Spinal cord (tissue), 10 donors: ENCODE measurements around the gene SFXN3. TPM values are rescaled to one million over a fixed set of nuclear protein-coding genes. Genes with fewer than 3 reads are reported as not detected.

Experiments
- DNase-seq, 6 donors: peaks; one replicate each; pipeline versions ENCODE4 v3.0.0 to v3.0.0-alpha.2; 2013 to 2015; ENCODE audit warnings: low spot score in 6 of 6, low read depth in 4 of 6
- H3K27ac ChIP-seq: one replicate; pipeline ENCODE4 v1.5.1; 2013; ENCODE audit warnings: low read depth, low read length, control low read depth
- H3K27me3 ChIP-seq: one replicate; pipeline ENCODE4 v1.6.1; 2013; ENCODE audit warnings: low read length; ENCODE audit not compliant: control insufficient read depth, insufficient read depth
- H3K36me3 ChIP-seq: one replicate; pipeline ENCODE4 v1.6.1; 2013; ENCODE audit warnings: low read length; ENCODE audit not compliant: control insufficient read depth, insufficient read depth
- H3K4me1 ChIP-seq: one replicate; pipeline ENCODE4 v1.6.1; 2013; ENCODE audit warnings: low read length; ENCODE audit not compliant: control insufficient read depth, insufficient read depth
- H3K4me3 ChIP-seq: one replicate; pipeline ENCODE4 v1.5.1; 2013; ENCODE audit warnings: low read depth, low read length, control low read depth
- H3K9me3 ChIP-seq: one replicate; pipeline ENCODE4 v1.6.1; 2013; ENCODE audit warnings: low read length; ENCODE audit not compliant: control insufficient read depth, insufficient read depth
- WGBS: methylation state at CpG from one replicate; pipeline ENCODE4 v1.1.5; 2013; ENCODE audit warnings: missing lambda C conversion rate; ENCODE audit not compliant: insufficient coverage; 5-methylcytosine and 5-hydroxymethylcytosine counted together
- polyA plus RNA-seq, 2 donors: library from polyadenylated mRNA; unstranded; fragments of 120-200 nt; gene quantifications; one replicate each; pipeline ENCODE4 v1.2.1, GENCODE V29; 2013; ENCODE audit not compliant: insufficient read length in 2 of 2
- total RNA-seq, 2 donors: library from RNA; depleted of rRNA in 1 of 2; stranded (reverse); fragments of 120-200 nt in 1 of 2; fragments of >200 nt in 1 of 2; gene quantifications; one replicate each; pipeline versions ENCODE4 v1.2.3 to v1.2.4, GENCODE V29; 2013 to 2014
- donor health status: healthy.

Gene SFXN3
- total and polyA plus RNA-seq, 4 donors, result 27.1 to 55.8 (median 44.0) TPM

DNA sequence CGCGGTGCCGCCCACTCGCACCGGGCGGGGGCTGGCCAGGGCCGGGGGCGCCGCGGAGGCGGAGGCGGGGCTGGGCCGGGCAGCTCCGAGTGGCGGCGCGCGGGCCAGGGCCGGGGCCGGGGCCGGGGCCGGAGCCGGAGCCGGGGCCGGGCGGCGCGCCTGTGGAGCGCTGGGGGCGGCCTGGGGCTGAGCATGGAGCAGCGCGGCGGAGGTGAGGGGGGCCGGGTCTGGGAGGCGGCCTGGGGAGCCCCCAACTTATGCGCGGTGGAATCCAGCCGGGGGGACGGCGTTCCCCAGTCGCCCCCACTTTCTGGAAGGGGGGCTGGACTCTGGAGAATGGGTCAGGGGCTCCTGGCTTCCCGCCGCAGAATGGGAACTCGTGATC lies 31.3 kb upstream of the SFXN3 start, which contains the start of gene LZTS2:
Gene LZTS2, plus strand, starts transcription at position 67 of the 385 bp plus-strand sequence. CDS start 2,731 bp downstream, outside the sequence.
- Histone ChIP-seq H3K4me1 (peaks cover 58% of the 10 kb centered on the region), H3K27me3 (peaks cover 7% of the 10 kb centered on the region), H3K27ac (peak within 1 kb of the TSS; percentile 97), H3K4me3 (peak within 1 kb of the TSS; percentile 79), H3K36me3 (peaks cover 28% of the 10 kb centered on the region), H3K9me3 (no peaks in the 10 kb centered on the region)
- peak in 1 of 6 donors; percentile 69 for DNase-seq
- under 1% methylated on average over 41 of the region's 44 CpGs for WGBS

DNA sequence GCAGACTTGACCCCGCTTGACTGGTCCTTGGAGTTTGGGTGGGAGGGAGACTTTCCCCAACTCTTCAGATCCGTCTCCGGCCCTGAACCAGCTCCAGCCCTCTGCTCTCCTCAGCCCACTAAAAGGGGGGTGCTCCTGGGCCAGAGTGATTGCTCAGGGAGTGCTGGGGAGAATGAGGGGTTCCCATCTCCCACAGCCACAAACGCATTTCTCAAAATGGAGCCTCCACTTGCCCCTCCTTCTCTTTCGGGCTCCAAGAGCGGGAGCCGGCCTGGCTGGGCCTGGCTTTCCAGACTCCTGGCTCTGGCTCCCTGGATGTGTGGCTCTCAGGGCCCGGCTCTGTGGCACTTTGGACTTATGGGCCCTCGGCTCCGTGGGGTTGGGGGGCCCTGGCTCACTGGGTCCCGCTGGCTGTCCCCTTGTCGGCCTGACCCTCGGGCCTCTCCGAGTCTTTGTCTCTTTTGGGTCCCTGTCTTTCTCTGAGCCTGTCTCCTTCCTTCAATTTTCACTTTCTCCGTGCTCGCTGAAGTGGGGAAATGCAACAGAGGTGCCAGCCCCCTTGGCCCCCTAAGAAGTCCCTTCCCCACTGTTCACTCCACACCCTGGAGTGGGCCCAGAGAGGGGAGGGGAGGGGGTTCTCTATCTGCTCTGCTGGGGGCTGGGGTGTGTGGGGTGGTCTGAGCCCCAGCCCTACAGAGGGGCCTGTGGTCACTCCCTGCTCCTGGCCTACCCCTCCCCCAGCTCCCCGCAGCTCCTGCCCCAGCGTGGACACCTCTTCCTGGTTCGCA lies 30.7 kb upstream of the SFXN3 start:
- Histone ChIP-seq H3K36me3 (peaks cover 32% of the 10 kb centered on the region), H3K9me3 (no peaks in the 10 kb centered on the region), H3K27ac (peak overlapping the region; percentile 95), H3K4me3 (peak overlapping the region; percentile 79), H3K27me3 (peaks cover 7% of the 10 kb centered on the region), H3K4me1 (peaks cover 62% of the 10 kb centered on the region)
- DNase-seq, result peak in 2 of 6 donors; percentile 64 to 70
- 4% methylated on average over 10 of the region's 19 CpGs for WGBS

- Histone ChIP-seq H3K4me3 (peak overlapping the region; percentile 79), H3K27me3 (peaks cover 7% of the 10 kb centered on the region), H3K9me3 (no peaks in the 10 kb centered on the region), H3K4me1 (peaks cover 64% of the 10 kb centered on the region), H3K27ac (peak overlapping the region; percentile 95), H3K36me3 (peaks cover 39% of the 10 kb centered on the region)
- DNase-seq, result peak in 1 of 6 donors; percentile 71
- WGBS, result 34% methylated on average over 7 of the region's 12 CpGs
Measured at GRCh38 chr10:101000915-101001658, 29.9 kb upstream of the SFXN3 start.

GRCh38 chr10:101001659-101002035 lies 29.4 kb upstream of the SFXN3 start:
- Histone ChIP-seq H3K4me1 (peaks cover 64% of the 10 kb centered on the region), H3K9me3 (no peaks in the 10 kb centered on the region), H3K27ac (peak overlapping the region; percentile 95), H3K4me3 (no peak overlapping the region), H3K27me3 (peaks cover 4% of the 10 kb centered on the region), H3K36me3 (peaks cover 45% of the 10 kb centered on the region)
- DNase-seq, result no peak
- WGBS, result 46% methylated on average over 5 of the region's 5 CpGs

GRCh38 chr10:101002456-101002855 lies 28.6 kb upstream of the SFXN3 start:
- no peak for DNase-seq
- 96% methylated on average over 10 of the region's 11 CpGs for WGBS
- Histone ChIP-seq H3K27ac (no peak overlapping the region), H3K36me3 (peaks cover 53% of the 10 kb centered on the region), H3K9me3 (no peaks in the 10 kb centered on the region), H3K4me3 (no peak overlapping the region), H3K4me1 (peaks cover 64% of the 10 kb centered on the region), H3K27me3 (no peaks in the 10 kb centered on the region)

DNA sequence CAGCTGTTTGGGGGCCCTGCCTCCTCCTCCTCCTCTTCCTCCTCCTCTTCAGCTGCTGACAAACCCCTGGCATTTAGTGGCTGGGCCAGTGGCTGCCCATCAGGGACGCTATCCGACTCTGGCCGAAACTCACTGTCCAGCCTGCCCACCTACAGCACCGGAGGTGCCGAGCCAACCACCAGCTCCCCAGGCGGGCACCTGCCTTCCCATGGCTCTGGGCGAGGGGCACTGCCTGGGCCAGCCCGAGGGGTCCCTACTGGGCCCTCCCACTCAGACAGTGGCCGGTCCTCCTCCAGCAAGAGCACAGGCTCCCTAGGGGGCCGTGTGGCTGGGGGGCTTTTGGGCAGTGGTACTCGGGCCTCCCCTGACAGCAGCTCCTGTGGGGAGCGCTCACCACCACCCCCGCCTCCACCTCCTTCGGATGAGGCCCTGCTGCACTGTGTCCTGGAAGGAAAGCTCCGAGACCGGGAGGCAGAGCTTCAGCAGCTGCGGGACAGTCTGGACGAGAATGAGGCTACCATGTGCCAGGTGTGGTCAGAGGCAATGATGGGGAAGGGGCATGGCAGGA lies 27.3 kb upstream of the SFXN3 start:
- no peaks in the 10 kb centered on the region for H3K27me3 ChIP-seq

GRCh38 chr10:101005361-101005760 lies 25.7 kb upstream of the SFXN3 start:
- Histone ChIP-seq H3K4me1 (peaks cover 58% of the 10 kb centered on the region), H3K27me3 (no peaks in the 10 kb centered on the region), H3K9me3 (no peaks in the 10 kb centered on the region), H3K36me3 (peaks cover 61% of the 10 kb centered on the region), H3K4me3 (no peak overlapping the region), H3K27ac (no peak overlapping the region)
- 82% methylated on average over 23 of the region's 23 CpGs for WGBS
- peak in 1 of 6 donors; percentile 53 for DNase-seq

More for the DNA sequence above, 27.3 kb upstream of the SFXN3 start:
- Histone ChIP-seq H3K4me3 (no peak overlapping the region), H3K36me3 (peaks cover 60% of the 10 kb centered on the region), H3K27ac (no peak overlapping the region), H3K9me3 (no peaks in the 10 kb centered on the region), H3K4me1 (peaks cover 62% of the 10 kb centered on the region)
- 96% methylated on average over 17 of the region's 18 CpGs for WGBS
- DNase-seq, result no peak

GRCh38 chr10:101005869-101006567 lies 25.0 kb upstream of the SFXN3 start:
- Histone ChIP-seq H3K4me3 (no peak overlapping the region), H3K36me3 (peaks cover 61% of the 10 kb centered on the region), H3K4me1 (peaks cover 51% of the 10 kb centered on the region), H3K27ac (no peak overlapping the region), H3K27me3 (no peaks in the 10 kb centered on the region), H3K9me3 (no peaks in the 10 kb centered on the region)
- no peak for DNase-seq
- WGBS, result 88% methylated on average over 2 of the region's 4 CpGs

DNA sequence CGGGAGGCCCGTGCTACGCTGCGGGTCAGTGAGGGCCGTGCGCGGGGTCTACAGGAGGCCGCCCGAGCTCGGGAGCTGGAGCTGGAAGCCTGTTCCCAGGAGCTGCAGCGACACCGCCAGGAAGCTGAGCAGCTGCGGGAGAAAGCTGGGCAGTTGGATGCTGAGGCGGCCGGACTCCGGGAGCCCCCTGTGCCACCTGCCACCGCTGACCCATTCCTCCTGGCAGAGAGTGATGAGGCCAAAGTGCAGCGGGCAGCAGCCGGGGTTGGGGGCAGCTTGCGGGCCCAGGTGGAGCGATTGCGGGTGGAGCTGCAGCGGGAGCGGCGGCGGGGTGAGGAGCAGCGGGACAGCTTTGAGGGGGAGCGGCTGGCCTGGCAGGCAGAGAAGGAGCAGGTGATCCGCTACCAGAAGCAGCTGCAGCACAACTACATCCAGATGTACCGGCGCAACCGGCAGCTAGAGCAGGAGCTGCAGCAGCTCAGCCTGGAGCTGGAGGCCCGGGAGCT lies 24.4 kb upstream of the SFXN3 start:
- Histone ChIP-seq H3K27ac (no peak overlapping the region), H3K36me3 (peaks cover 61% of the 10 kb centered on the region), H3K27me3 (no peaks in the 10 kb centered on the region), H3K4me1 (peaks cover 46% of the 10 kb centered on the region), H3K9me3 (no peaks in the 10 kb centered on the region), H3K4me3 (no peak overlapping the region)
- WGBS, result 70% methylated on average over 33 of the region's 33 CpGs
- DNase-seq, result no peak
